Sigmoid colon (tissue), 7 donors: Measurements from ENCODE around the gene NUDT4. TPM values are rescaled to one million over a fixed set of nuclear protein-coding genes. Genes with fewer than 3 reads are reported as not detected.
"Not testable (repeated sequence)": the region's sequence is repeated elsewhere in the genome, so short reads cannot be mapped to it uniquely, and the experiment has no call there.

Experiments used
- DNase-seq: peaks from one replicate; pipeline ENCODE4 v3.0.0-alpha.2; 2019
- H3K27ac ChIP-seq, 4 donors: fragments of 200-600 bp; sonication (generic); one replicate each; pipeline ENCODE4 v1.5.1; 2016 to 2019; ENCODE audit warnings: mild to moderate bottlenecking in 1 of 4
- H3K27me3 ChIP-seq, 3 donors: fragments of 200-600 bp; sonication (generic); one replicate each; pipeline ENCODE4 v1.5.1; 2019; ENCODE audit warnings: mild to moderate bottlenecking in 1 of 3
- H3K36me3 ChIP-seq, 4 donors: fragments of 200-600 bp; sonication (generic); one replicate each; pipeline ENCODE4 v1.5.1; 2016 to 2019
- H3K4me1 ChIP-seq, 4 donors: fragments of 200-600 bp; sonication (generic); one replicate each; pipeline ENCODE4 v1.5.1; 2017 to 2019
- H3K4me3 ChIP-seq, 4 donors: fragments of 200-600 bp; sonication (generic); one replicate each; pipeline ENCODE4 v1.5.1; 2017 to 2019; ENCODE audit warnings: mild to moderate bottlenecking in 2 of 4, moderate library complexity in 1 of 4
- H3K9me3 ChIP-seq, 4 donors: fragments of 200-600 bp in 3 of 4; sonication (generic) in 3 of 4; one replicate each; pipeline versions ENCODE4 v1.5.1 to v1.6.1; 2013 to 2019
- EP300 ChIP-seq, 4 donors: sonication (generic); formaldehyde crosslinking; IDR thresholded peaks; one replicate each; pipeline ENCODE4 v1.6.1; 2017; ENCODE audit warnings: antibody characterized with exemption in 4 of 4
- POLR2A ChIP-seq, 2 donors: fragments of 450-650 bp; IDR thresholded peaks; one replicate each; pipeline ENCODE4 v1.6.1; 2016; ENCODE audit warnings: antibody characterized with exemption in 2 of 2, mild to moderate bottlenecking in 2 of 2, moderate library complexity in 2 of 2
- POLR2AphosphoS5 ChIP-seq, 4 donors: sonication (generic); formaldehyde crosslinking; IDR thresholded peaks; one replicate each; pipeline ENCODE4 v1.6.1; 2017; ENCODE audit warnings: antibody characterized with exemption in 4 of 4
- WGBS, 2 donors: extraction: QIAGEN DNeasy Blood & Tissue Kit; methylation state at CpG; one replicate each; pipeline ENCODE4 v1.1.7; 2013; 5-methylcytosine and 5-hydroxymethylcytosine counted together
- intact Hi-C: fragments of 100-400 bp; cut with DNase I; formaldehyde crosslinking; loops from one replicate; pipeline ENCODE4 v1.15.1; 2023
- polyA plus RNA-seq, 3 donors: library from polyadenylated mRNA; stranded (reverse); fragments of 200-250 nt; gene quantifications; one replicate each; pipeline ENCODE4 v1.2.3, GENCODE V29; 2013
- total RNA-seq, 4 donors: library from RNA; depleted of rRNA; stranded (reverse); fragments of >200 nt; gene quantifications; one replicate each; pipeline ENCODE4 v1.1.0, GENCODE V29; 2016
- TF ChIP-seq, protein P1 (sequence below), 4 experiments: fragments of 450-650 bp in 3 of 4; fragments of 200-600 bp in 1 of 4; IDR thresholded peaks; one replicate each; pipeline ENCODE4 v1.5.1; 2016 to 2019; ENCODE audit warnings: antibody characterized with exemption in 4 of 4, mild to moderate bottlenecking in 3 of 4, moderate library complexity in 2 of 4
- donor health status: healthy with polysubstance abuse.
- donor health status: Bipolar disorder and iron deficiency.
- donor health status: healthy.

NUDT4 gene
- total and polyA plus RNA-seq, 7 donors: 45.7 to 83.7 (median 48.5) TPM

DNA sequence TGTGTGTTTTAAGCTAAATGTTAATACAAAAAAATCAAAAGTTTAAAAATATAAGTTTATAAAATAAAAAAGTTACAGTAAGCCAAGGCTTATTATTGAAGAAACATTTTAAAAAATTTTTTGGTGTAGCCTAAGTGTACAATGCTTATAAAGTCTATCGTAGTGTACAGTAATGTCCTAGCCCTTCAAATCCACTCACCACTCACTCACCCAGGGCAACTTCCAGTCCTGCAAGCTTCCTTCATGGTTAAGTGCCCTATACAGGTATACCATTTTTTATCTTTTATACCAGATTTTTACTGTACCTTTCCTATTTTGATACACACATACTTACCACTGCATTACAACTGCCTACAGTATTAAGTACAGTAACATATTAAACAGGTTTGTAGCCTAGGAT lies 52.1 kb downstream of the NUDT4 start:
- Histone ChIP-seq H3K27ac (no peak overlapping the region), H3K4me3 (no peak overlapping the region), H3K4me1 (peaks cover 0 to 78% (median 58%) of the 10 kb centered on the region in 4 donors), H3K9me3 (no peaks in the 10 kb centered on the region), H3K36me3 (no peaks in the 10 kb centered on the region), H3K27me3 (no peaks in the 10 kb centered on the region)
- 91 to 98% methylated on average over 1 of the region's 1 CpG for WGBS, 2 donors
- TF ChIP-seq, protein P1, sequence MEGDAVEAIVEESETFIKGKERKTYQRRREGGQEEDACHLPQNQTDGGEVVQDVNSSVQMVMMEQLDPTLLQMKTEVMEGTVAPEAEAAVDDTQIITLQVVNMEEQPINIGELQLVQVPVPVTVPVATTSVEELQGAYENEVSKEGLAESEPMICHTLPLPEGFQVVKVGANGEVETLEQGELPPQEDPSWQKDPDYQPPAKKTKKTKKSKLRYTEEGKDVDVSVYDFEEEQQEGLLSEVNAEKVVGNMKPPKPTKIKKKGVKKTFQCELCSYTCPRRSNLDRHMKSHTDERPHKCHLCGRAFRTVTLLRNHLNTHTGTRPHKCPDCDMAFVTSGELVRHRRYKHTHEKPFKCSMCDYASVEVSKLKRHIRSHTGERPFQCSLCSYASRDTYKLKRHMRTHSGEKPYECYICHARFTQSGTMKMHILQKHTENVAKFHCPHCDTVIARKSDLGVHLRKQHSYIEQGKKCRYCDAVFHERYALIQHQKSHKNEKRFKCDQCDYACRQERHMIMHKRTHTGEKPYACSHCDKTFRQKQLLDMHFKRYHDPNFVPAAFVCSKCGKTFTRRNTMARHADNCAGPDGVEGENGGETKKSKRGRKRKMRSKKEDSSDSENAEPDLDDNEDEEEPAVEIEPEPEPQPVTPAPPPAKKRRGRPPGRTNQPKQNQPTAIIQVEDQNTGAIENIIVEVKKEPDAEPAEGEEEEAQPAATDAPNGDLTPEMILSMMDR (IDR thresholded peaks at IDR 0.05): no peak
- TF ChIP-seq EP300 (IDR thresholded peaks at IDR 0.05) (no peak), POLR2AphosphoS5 (IDR thresholded peaks at IDR 0.05) (no peak), POLR2A (IDR thresholded peaks at IDR 0.05) (no peak)
- no peak for DNase-seq
- intact Hi-C loops: no loop called here

DNA sequence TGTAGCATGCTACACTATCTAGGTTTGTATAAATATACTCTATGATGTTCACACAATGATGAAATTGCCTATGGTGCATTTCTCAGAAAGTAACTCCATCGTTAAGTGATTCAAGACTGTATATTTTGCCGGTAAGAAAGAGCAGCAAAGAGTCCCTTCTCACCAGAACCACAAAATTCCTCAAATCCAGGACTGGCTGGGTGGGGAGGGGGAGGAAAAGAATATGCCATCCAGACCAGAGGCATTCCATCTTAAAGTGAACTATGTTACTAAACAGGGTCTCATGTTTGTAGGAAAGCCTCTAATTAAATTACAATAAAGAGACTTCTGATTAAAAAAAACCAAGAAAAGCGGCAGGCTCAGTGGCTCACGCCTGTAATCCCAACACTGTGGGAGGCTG lies 52.6 kb downstream of the NUDT4 start:
- H3K27ac ChIP-seq: no peak overlapping the region

DNA sequence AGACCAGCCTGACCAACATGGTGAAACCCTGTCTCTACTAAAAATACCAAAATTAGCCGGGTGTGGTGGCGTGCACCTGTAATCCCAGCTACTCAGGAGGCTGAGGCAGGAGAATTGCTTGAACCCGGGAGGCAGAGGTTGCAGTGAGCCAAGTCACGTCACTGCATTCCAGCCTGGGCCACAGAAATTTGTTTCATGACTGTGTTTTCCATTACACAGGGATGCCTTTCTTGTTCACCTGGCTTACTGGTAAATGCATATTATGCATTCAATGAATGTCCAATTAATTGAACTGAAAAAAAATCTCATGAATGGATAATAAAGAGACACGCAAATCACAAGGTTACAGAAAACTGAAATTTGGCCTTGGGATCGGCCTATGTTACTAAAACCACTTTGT lies 54.3 kb downstream of the NUDT4 start:
- H3K27me3 ChIP-seq, H3K36me3 ChIP-seq, H3K4me3 ChIP-seq, H3K9me3 ChIP-seq, intact Hi-C loops, DNase-seq: not testable (repeated sequence)
- Histone ChIP-seq H3K4me1 (peaks cover 0 to 66% (median 50%) of the 10 kb centered on the region in 4 donors), H3K27ac (peak overlapping the region in 1 of 4 donors; percentile 29)
- 93% methylated on average over 6 of the region's 6 CpGs for WGBS, 2 donors

More for the DNA sequence above, 52.6 kb downstream of the NUDT4 start:
- Histone ChIP-seq H3K4me1 (peaks cover 0 to 78% (median 58%) of the 10 kb centered on the region in 4 donors), H3K9me3 (no peaks in the 10 kb centered on the region), H3K27me3 (no peaks in the 10 kb centered on the region), H3K4me3 (no peak overlapping the region), H3K36me3 (no peaks in the 10 kb centered on the region)
- intact Hi-C loops: no loop called here
- DNase-seq: no peak
- TF ChIP-seq, protein P1 (IDR thresholded peaks at IDR 0.05): no peak
- TF ChIP-seq POLR2A (IDR thresholded peaks at IDR 0.05) (no peak), POLR2AphosphoS5 (IDR thresholded peaks at IDR 0.05) (no peak), EP300 (IDR thresholded peaks at IDR 0.05) (no peak)
- 86 to 88% methylated on average over 4 of the region's 4 CpGs for WGBS, 2 donors

DNA sequence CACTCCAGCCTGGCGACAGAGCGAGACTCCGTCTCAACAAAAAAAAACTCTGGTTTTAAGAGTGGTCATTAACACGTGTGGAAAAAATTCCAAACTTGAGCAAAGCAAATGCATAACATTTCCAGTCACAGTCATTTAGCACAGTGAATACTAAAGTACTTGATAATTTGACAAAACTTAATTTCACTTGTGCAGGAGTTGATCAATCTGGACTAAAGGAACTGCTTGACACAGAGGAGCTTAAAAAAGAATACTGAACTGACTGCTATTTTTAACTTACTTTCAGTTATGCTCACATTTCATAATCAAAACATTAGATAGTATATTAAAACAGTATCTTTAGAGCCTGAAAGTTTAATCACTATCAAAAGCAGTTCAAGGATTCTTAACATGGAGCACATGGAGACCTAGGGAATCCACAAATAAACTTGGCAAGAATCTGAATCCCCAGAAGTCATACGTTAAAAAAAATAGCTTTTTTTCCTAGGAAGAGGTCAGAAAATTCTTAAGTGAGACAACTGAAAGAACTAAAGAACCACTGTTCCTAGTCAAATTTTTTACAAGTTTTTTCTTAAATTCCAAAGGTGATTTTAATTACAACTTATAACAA lies 56.6 kb downstream of the NUDT4 start:
- no peaks in the 10 kb centered on the region for H3K36me3 ChIP-seq
- intact Hi-C loops: no loop called here
- DNase-seq: no peak
- 65 to 79% methylated on average over 5 of the region's 5 CpGs for WGBS, 2 donors
- H3K9me3 ChIP-seq: no peaks in the 10 kb centered on the region
- TF ChIP-seq POLR2A (IDR thresholded peaks at IDR 0.05): no peak
- H3K4me1 ChIP-seq: peaks cover 0 to 67% (median 47%) of the 10 kb centered on the region in 4 donors
- no peak overlapping the region for H3K4me3 ChIP-seq
- H3K27ac ChIP-seq: peak overlapping the region in 3 of 4 donors; percentile 38 to 65 (median 65)
- H3K27me3 ChIP-seq: no peaks in the 10 kb centered on the region

DNA sequence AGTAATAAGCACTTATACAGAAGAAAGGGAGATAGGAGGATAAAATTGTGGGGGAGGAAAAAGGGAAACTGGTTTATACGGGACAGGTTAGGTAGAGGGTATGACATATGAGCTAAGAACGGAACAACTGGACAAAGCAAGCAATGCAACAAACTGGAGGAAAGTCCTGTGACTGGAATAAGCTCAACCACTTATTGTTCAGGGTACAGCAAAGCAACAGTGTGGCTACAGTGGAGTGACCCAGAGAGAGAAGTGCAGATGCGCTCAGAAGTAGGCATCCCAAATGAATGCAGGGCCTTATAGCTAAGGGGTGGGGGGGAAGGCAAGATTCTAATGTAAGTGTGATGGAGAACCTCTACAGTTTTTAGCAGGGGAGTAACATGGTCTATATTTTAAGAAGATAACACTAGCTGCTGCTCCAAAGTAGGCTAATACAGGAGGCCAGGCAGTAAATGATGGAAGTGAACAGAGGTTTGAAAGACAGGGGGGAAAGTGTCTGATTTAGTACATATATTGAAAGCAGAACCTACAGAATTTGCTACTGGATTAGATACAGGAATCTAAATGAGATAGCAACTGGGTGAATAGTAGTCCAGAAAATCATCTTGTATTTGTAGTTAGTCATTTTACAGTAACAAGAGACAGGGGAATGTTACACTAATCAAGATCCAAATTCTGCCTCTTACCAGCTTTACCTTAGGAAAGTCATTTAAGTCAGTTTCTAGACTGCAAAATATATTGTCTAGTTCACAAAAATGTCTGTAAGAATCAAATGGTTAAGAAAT lies 60.7 kb downstream of the NUDT4 start:
- H3K4me3 ChIP-seq: no peak overlapping the region
- 79 to 83% methylated on average over 3 of the region's 3 CpGs for WGBS, 2 donors
- no peak overlapping the region for H3K27ac ChIP-seq
- H3K9me3 ChIP-seq: no peaks in the 10 kb centered on the region
- no peak for DNase-seq
- H3K4me1 ChIP-seq: peaks cover 0 to 77% (median 55%) of the 10 kb centered on the region in 4 donors
- no peaks in the 10 kb centered on the region for H3K36me3 ChIP-seq
- TF ChIP-seq, protein P1 (IDR thresholded peaks at IDR 0.05): no peak
- H3K27me3 ChIP-seq: no peaks in the 10 kb centered on the region
- intact Hi-C loops: no loop called here
